DND-41 (cell line): ENCODE data around the gene SAMD4B.

Experiments used
- CTCF ChIP-seq: IDR thresholded peaks from 2 replicates; pipeline ENCODE4 v1.5.1; 2012; ENCODE audit warnings: borderline replicate concordance, low read length, moderate library complexity, mild to moderate bottlenecking; ENCODE audit not compliant: poor library complexity, severe bottlenecking; ENCODE audit errors: extremely low read depth
- EZH2 ChIP-seq: IDR thresholded peaks from 3 replicates; pipeline ENCODE4 v1.6.1; 2012; ENCODE audit warnings: borderline replicate concordance, low read depth, mild to moderate bottlenecking, moderate library complexity, low read length, inconsistent platforms; ENCODE audit not compliant: severe bottlenecking

GRCh38 chr19:39388657-39389056 lies 46.4 kb downstream of the SAMD4B start:
- TF ChIP-seq CTCF (no peak), EZH2 (no peak)
